Panc1 (cell line): Measurements from ENCODE around the gene TNNI3K. TPM values are rescaled to one million over a fixed set of nuclear protein-coding genes. Genes with fewer than 3 reads are reported as not detected.

ENCODE experiments used
- ATAC-seq: fragments of 200-7000 bp; cut with Tn5 transposase; 2 replicates; pipeline ENCODE4 v1.9.1; 2020; ENCODE audit warnings: mild to moderate bottlenecking, moderate library complexity
- BruUV-seq: library from RNA; stranded (reverse); fragments of 400-500 nt; replicated peaks from 2 replicates; lab custom pipeline; 2021; lab: Mats Ljungman, UMichigan
- CTCF ChIA-PET: fragments of 300-600 bp; sonication (Branson Sonifier 250); formaldehyde crosslinking; loops from one replicate; lab custom pipeline; 2022; ENCODE audit warnings: antibody characterized with exemption; lab: Charles Lee
- POLR2A ChIA-PET: fragments of 300-600 bp; sonication (Branson Sonifier 250); formaldehyde crosslinking; loops from one replicate; lab custom pipeline; 2022; ENCODE audit warnings: antibody characterized with exemption; lab: Charles Lee
- DNase-seq: peaks from one replicate; pipeline ENCODE4 v3.0.0-alpha.2; 2010; ENCODE audit warnings: low read depth, low spot score
- H3K27ac ChIP-seq: 2 replicates; pipeline ENCODE4 v1.5.1; 2011; ENCODE audit warnings: mild to moderate bottlenecking, low read length, inconsistent platforms
- H3K27me3 ChIP-seq: fragments of 200-500 bp; sonication (Bioruptor generic); 2 replicates; pipeline ENCODE4 v1.6.0; 2014; ENCODE audit warnings: low read length, inconsistent platforms; ENCODE audit not compliant: control insufficient read depth, insufficient read depth
- H3K36me3 ChIP-seq: fragments of 200-500 bp; sonication (Bioruptor generic); 2 replicates; pipeline ENCODE4 v1.5.1; 2014; ENCODE audit warnings: inconsistent platforms, mild to moderate bottlenecking, low read length, moderate library complexity; ENCODE audit not compliant: control insufficient read depth, insufficient read depth
- H3K4me1 ChIP-seq: 2 replicates; pipeline ENCODE4 v1.5.1; 2011; ENCODE audit warnings: inconsistent platforms, mild to moderate bottlenecking, low read length, moderate library complexity; ENCODE audit not compliant: control insufficient read depth, insufficient read depth
- H3K4me3 ChIP-seq, 2 experiments: 2 replicates each; pipeline ENCODE4 v1.5.1; 2011 to 2012; ENCODE audit warnings: low read depth in 2 of 2, low read length in 2 of 2, mild to moderate bottlenecking in 2 of 2, inconsistent platforms in 1 of 2, moderate library complexity in 1 of 2
- H3K9me3 ChIP-seq: fragments of 200-500 bp; sonication (Bioruptor generic); 2 replicates; pipeline ENCODE4 v1.5.1; 2014; ENCODE audit warnings: low read depth, mild to moderate bottlenecking, inconsistent platforms, low read length, moderate library complexity; ENCODE audit not compliant: control insufficient read depth, insufficient read depth
- POLR2AphosphoS5 ChIP-seq: IDR thresholded peaks from 2 replicates; pipeline ENCODE4 v1.6.1; 2012; ENCODE audit warnings: mild to moderate bottlenecking, low read depth, low read length, moderate library complexity
- SIN3A ChIP-seq: IDR thresholded peaks from 2 replicates; pipeline ENCODE4 v1.6.1; 2012; ENCODE audit warnings: low read depth, mild to moderate bottlenecking, low read length, moderate library complexity, borderline replicate concordance; ENCODE audit not compliant: insufficient read depth
- TCF7L2 ChIP-seq: IDR thresholded peaks from 2 replicates; pipeline ENCODE4 v1.6.1; 2011; ENCODE audit warnings: mild to moderate bottlenecking, low read depth, low read length, inconsistent platforms
- in situ Hi-C: cut with HindIII; loops from 2 replicates; pipeline ENCODE4 v1.10.0; 2016; ENCODE audit warnings: low sequenced_read_pairs, low pct_unique_long_range_greater_than_20kb
- intact Hi-C: fragments of 100-400 bp; cut with micrococcal nuclease; formaldehyde crosslinking; loops from one replicate; pipeline ENCODE4 v1.10.0; 2022; ENCODE audit not compliant: unreplicated experiment
- total RNA-seq: library from RNA; stranded (reverse); gene quantifications from one replicate; pipeline ENCODE4 v1.2.1, GENCODE V29; 2021; ENCODE audit not compliant: unreplicated experiment
- TF ChIP-seq, protein P1 (sequence below), 2 experiments: IDR thresholded peaks; 2 replicates each; pipeline ENCODE4 v1.6.1; 2011 to 2012; ENCODE audit warnings: low read depth in 2 of 2, control low read depth in 1 of 2, low read length in 1 of 2, mild to moderate bottlenecking in 1 of 2, moderate library complexity in 1 of 2; ENCODE audit not compliant: insufficient read depth in 1 of 2
- TF ChIP-seq, protein P2 (sequence below): fragments of 450-650 bp; IDR thresholded peaks from 2 replicates; pipeline ENCODE4 v1.5.1; 2017; ENCODE audit warnings: mild to moderate bottlenecking

The TNNI3K gene
- total RNA-seq, 1 experiment from 2014 or later = not detected

DNA sequence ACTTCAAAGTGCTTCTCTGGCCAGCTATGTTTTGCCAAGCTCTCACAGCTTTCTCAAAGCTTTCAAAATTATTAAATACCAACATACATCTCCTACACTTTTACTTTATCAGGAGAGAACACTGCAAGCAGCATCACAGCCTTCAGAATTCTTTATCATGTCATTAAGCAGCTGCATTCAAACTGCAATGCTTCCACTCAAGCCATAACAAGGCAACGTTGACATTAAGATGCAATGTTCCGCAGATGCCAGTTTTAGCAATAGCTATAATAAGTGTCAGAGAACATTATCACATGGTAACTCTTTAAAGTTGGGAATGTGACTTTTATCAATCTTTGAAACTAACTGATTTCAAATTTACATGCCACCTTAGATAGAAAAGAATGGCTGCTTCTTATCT lies 185.3 kb downstream of the TNNI3K start:
- CTCF ChIA-PET = interaction anchor here (0.6 kb wide), 1 partner anchor 1327 kb away, joined by 14 read pairs; no protein-coding TSS in a partner anchor
- TF ChIP-seq POLR2AphosphoS5 (no peak), TCF7L2 (no peak), SIN3A (no peak)
- TF ChIP-seq, protein P1, sequence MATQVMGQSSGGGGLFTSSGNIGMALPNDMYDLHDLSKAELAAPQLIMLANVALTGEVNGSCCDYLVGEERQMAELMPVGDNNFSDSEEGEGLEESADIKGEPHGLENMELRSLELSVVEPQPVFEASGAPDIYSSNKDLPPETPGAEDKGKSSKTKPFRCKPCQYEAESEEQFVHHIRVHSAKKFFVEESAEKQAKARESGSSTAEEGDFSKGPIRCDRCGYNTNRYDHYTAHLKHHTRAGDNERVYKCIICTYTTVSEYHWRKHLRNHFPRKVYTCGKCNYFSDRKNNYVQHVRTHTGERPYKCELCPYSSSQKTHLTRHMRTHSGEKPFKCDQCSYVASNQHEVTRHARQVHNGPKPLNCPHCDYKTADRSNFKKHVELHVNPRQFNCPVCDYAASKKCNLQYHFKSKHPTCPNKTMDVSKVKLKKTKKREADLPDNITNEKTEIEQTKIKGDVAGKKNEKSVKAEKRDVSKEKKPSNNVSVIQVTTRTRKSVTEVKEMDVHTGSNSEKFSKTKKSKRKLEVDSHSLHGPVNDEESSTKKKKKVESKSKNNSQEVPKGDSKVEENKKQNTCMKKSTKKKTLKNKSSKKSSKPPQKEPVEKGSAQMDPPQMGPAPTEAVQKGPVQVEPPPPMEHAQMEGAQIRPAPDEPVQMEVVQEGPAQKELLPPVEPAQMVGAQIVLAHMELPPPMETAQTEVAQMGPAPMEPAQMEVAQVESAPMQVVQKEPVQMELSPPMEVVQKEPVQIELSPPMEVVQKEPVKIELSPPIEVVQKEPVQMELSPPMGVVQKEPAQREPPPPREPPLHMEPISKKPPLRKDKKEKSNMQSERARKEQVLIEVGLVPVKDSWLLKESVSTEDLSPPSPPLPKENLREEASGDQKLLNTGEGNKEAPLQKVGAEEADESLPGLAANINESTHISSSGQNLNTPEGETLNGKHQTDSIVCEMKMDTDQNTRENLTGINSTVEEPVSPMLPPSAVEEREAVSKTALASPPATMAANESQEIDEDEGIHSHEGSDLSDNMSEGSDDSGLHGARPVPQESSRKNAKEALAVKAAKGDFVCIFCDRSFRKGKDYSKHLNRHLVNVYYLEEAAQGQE (IDR thresholded peaks at IDR 0.05; ENCODE audit: insufficient read depth in 1 of 2, low read depth in 2 of 2, low read length in 1 of 2) = no peak
- TF ChIP-seq, protein P2, sequence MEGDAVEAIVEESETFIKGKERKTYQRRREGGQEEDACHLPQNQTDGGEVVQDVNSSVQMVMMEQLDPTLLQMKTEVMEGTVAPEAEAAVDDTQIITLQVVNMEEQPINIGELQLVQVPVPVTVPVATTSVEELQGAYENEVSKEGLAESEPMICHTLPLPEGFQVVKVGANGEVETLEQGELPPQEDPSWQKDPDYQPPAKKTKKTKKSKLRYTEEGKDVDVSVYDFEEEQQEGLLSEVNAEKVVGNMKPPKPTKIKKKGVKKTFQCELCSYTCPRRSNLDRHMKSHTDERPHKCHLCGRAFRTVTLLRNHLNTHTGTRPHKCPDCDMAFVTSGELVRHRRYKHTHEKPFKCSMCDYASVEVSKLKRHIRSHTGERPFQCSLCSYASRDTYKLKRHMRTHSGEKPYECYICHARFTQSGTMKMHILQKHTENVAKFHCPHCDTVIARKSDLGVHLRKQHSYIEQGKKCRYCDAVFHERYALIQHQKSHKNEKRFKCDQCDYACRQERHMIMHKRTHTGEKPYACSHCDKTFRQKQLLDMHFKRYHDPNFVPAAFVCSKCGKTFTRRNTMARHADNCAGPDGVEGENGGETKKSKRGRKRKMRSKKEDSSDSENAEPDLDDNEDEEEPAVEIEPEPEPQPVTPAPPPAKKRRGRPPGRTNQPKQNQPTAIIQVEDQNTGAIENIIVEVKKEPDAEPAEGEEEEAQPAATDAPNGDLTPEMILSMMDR = no peak
- DNase-seq (no peak), ATAC-seq (no peak)
- intact Hi-C loops (no loop called here), in situ Hi-C loops (no loop called here)
- H3K27ac ChIP-seq = no peak overlapping the region
- no peak overlapping the region for H3K4me3 ChIP-seq
- no peaks in the 10 kb centered on the region for H3K4me1 ChIP-seq
- no TSS peak for BruUV-seq
- no peaks in the 10 kb centered on the region for H3K27me3 ChIP-seq
- POLR2A ChIA-PET = no interaction called here
- H3K36me3 ChIP-seq = no peaks in the 10 kb centered on the region
- H3K9me3 ChIP-seq = no peaks in the 10 kb centered on the region

DNA sequence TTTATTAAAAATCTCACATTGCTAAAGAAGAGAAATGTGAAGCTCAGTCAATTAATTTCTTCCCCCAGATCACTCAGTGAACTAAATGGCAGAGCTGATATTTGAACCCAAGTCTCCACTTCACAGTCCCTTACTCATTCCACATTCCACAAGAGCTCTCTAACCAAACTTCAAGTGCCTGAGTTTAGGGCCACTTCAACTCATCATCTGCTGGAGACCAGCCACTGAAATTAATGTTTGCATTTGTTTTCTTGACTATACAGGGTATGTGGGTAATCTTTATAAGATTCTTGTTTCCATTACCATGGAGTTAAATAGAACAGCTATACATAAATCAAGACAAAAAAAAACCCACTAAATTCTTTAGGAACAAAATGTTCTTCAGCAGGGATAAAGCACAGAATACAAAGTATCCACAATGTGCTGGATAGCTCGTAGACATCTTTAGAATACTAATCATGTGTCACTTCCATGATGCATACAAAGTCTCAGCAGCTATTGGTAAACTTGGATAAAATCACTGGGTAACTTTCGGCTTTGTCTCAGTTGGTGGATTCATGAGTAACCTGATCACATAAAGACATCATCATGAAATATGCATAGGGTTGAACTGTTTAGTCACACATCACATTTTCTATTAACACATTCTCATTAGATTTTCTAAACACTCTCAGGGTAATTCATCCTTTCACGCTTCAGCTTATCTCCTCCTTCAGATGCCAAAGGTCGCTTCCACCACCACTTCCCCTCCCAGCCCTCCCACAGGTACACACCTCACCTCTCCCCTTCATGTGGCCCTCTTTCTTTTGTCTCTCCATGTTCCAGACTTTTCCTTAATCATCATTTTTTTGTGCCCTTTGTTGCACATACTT lies 187.5 kb downstream of the TNNI3K start:
- DNase-seq = no peak
- Histone ChIP-seq H3K27ac (no peak overlapping the region), H3K9me3 (no peaks in the 10 kb centered on the region), H3K4me1 (no peaks in the 10 kb centered on the region), H3K27me3 (no peaks in the 10 kb centered on the region), H3K4me3 (no peak overlapping the region), H3K36me3 (no peaks in the 10 kb centered on the region)
- in situ Hi-C loops (no loop called here), intact Hi-C loops (no loop called here)
- BruUV-seq = no TSS peak
- CTCF ChIA-PET = no interaction called here
- ATAC-seq = no peak
- TF ChIP-seq POLR2AphosphoS5 (no peak), SIN3A (no peak), TCF7L2 (no peak)
- TF ChIP-seq, protein P2 = no peak
- TF ChIP-seq, protein P1 (IDR thresholded peaks at IDR 0.05; ENCODE audit: insufficient read depth in 1 of 2, low read depth in 2 of 2, low read length in 1 of 2) = no peak
- POLR2A ChIA-PET = no interaction called here
